CD4-positive, alpha-beta T cell treated with Interleukin-4 for 1 hour (primary cell): ENCODE results near the gene ZBTB17.
"Not testable (repeated sequence)": the region's sequence is repeated elsewhere in the genome, so short reads cannot be mapped to it uniquely, and the experiment has no call there.

Experiments used
- DNase-seq, 2 donors: peaks; one replicate each; pipeline ENCODE4 v3.0.0-alpha.2; 2020 to 2022

The ZBTB17 gene

GRCh38 chr1:15934211-15935055 is 41.5 kb downstream of the ZBTB17 start:
- no peak for DNase-seq

GRCh38 chr1:15933684-15934083 is 42.2 kb downstream of the ZBTB17 start:
- no peak for DNase-seq

GRCh38 chr1:15932612-15933011 is 43.3 kb downstream of the ZBTB17 start:
- no peak for DNase-seq

GRCh38 chr1:15931884-15932283 is 44.0 kb downstream of the ZBTB17 start:
- DNase-seq, result no peak

- DNase-seq, result no peak
Observed at GRCh38 chr1:15931401-15931800, 44.5 kb downstream of the ZBTB17 start.

GRCh38 chr1:15928971-15929965 is 46.6 kb downstream of the ZBTB17 start:
- DNase-seq, result no peak

- DNase-seq, result not testable (repeated sequence)
Observed at GRCh38 chr1:15926448-15926847, 49.5 kb downstream of the ZBTB17 start.

GRCh38 chr1:15923241-15923640 is 52.7 kb downstream of the ZBTB17 start:
- no peak for DNase-seq

- DNase-seq, result peak; percentile 34 to 57
Observed at GRCh38 chr1:15918962-15919715, 56.8 kb downstream of the ZBTB17 start.

- DNase-seq, result no peak
Observed at GRCh38 chr1:15916916-15917315, 59.0 kb downstream of the ZBTB17 start.

- DNase-seq, result no peak
Observed at GRCh38 chr1:15916417-15916816, 59.5 kb downstream of the ZBTB17 start.

- peak in 1 of 2 donors; percentile 53 for DNase-seq
Observed at GRCh38 chr1:15915991-15916390, 59.9 kb downstream of the ZBTB17 start.

- DNase-seq, result not testable (repeated sequence)
Observed at GRCh38 chr1:15913607-15914006, 62.3 kb downstream of the ZBTB17 start.

- DNase-seq, result no peak
Observed at GRCh38 chr1:15911927-15912326, 64.0 kb downstream of the ZBTB17 start.

GRCh38 chr1:15911141-15911540 is 64.8 kb downstream of the ZBTB17 start:
- no peak for DNase-seq

GRCh38 chr1:15908597-15908996 is 67.3 kb downstream of the ZBTB17 start:
- no peak for DNase-seq

- no peak for DNase-seq
Observed at GRCh38 chr1:15902882-15903281, 73.0 kb downstream of the ZBTB17 start.

- DNase-seq, result no peak
Observed at GRCh38 chr1:15900662-15901279, 75.1 kb downstream of the ZBTB17 start.

GRCh38 chr1:15899266-15899665 is 76.6 kb downstream of the ZBTB17 start:
- DNase-seq, result no peak

GRCh38 chr1:15896841-15897610 is 78.9 kb downstream of the ZBTB17 start:
- DNase-seq, result not testable (repeated sequence)

- no peak for DNase-seq
Observed at GRCh38 chr1:15895233-15895632, 80.7 kb downstream of the ZBTB17 start.
